ENCODE data around the gene WDR59. TPM values are rescaled to one million over a fixed set of nuclear protein-coding genes. Genes with fewer than 3 reads are reported as not detected.

The WDR59 gene
- total and polyA plus RNA-seq, 2 donors (not counting 1 experiment from before 2014, with no cell fraction given), result 52.6 to 127 TPM

DNA sequence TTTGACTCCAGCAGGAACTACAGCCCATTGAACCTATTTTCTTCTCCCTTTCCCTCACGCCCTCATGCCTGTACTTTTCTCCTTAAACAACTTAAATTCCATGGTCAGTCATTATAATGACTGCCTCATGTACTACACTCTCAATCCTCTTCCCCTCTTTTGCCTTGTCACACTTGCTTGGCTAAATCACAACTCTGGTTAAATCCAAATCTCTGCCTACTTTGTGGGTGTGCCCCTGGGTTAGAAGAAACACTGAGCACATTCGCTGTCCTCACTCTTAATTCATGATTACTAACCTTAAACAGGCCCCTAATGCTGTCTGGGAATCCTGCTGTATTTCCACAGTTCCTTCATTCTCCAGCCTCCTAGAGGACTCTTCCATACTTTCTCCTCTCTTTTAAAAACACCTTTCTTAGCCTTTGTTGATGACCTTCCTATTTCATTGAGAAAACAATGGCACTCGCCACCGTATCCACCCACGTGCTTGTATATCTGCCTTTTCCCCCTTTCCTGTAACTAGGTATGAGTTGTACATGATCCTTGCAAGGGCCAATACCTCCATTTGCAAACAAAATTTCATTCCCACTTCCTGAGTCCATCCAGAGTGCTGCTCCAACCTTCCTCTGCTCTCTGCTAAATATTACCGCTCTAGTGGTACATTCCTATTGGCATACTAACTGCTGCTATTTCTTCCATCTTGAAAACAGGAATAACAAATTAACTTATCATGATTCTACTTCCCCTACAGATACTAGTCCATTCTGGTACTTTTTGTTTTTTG is 42.8 kb upstream of the WDR59 start:
- H4K20me1 ChIP-seq (ENCODE audit: control insufficient read depth, insufficient read depth, low read length, poor library complexity, severe bottlenecking), result no peaks in the 10 kb centered on the region
- H3K36me3 ChIP-seq (replicated peaks in 1 of 2; ENCODE audit: control extremely low read depth in 1 of 2, control insufficient read depth in 1 of 2, extremely low read depth in 1 of 2, insufficient read depth in 2 of 2, low read length in 1 of 2), result no peaks in the 10 kb centered on the region
- POLR2A ChIA-PET, result no interaction called here
- ATAC-seq (ENCODE audit: low read depth) (no peak), DNase-seq (no peak)
- H3K4me3 Mint-ChIP-seq, result no peak overlapping the region
- H3K4me2 ChIP-seq (replicated peaks; ENCODE audit: low read depth, low read length, poor library complexity, severe bottlenecking), result no peak overlapping the region
- CTCF ChIA-PET, result interaction anchor here (0.6 kb wide), 1 partner anchor 619 kb away, joined by 5 read pairs; no protein-coding TSS in a partner anchor
- no peaks in the 10 kb centered on the region for H3K79me2 ChIP-seq (ENCODE audit: control insufficient read depth, insufficient read depth, low read length)
- no peaks in the 10 kb centered on the region for H3K4me1 ChIP-seq (ENCODE audit: control insufficient read depth in 2 of 2, insufficient read depth in 2 of 2, low read length in 2 of 2)
- no peak overlapping the region for H3K27ac Mint-ChIP-seq
- TF ChIP-seq EZH2 (IDR thresholded peaks at IDR 0.05; ENCODE audit: borderline replicate concordance, insufficient read depth, low read depth, low read length, poor library complexity, severe bottlenecking), result no peak
- TF ChIP-seq, protein P1, sequence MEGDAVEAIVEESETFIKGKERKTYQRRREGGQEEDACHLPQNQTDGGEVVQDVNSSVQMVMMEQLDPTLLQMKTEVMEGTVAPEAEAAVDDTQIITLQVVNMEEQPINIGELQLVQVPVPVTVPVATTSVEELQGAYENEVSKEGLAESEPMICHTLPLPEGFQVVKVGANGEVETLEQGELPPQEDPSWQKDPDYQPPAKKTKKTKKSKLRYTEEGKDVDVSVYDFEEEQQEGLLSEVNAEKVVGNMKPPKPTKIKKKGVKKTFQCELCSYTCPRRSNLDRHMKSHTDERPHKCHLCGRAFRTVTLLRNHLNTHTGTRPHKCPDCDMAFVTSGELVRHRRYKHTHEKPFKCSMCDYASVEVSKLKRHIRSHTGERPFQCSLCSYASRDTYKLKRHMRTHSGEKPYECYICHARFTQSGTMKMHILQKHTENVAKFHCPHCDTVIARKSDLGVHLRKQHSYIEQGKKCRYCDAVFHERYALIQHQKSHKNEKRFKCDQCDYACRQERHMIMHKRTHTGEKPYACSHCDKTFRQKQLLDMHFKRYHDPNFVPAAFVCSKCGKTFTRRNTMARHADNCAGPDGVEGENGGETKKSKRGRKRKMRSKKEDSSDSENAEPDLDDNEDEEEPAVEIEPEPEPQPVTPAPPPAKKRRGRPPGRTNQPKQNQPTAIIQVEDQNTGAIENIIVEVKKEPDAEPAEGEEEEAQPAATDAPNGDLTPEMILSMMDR (IDR thresholded peaks at IDR 0.05), result no peak
- intact Hi-C loops (cut with micrococcal nuclease), result no loop called here
- peaks cover 0 to 1% (median 0%) of the 10 kb centered on the region in 3 donors for H3K9me3 ChIP-seq (ENCODE audit: control extremely low read depth in 1 of 3, control insufficient read depth in 2 of 3, insufficient read depth in 1 of 3, low read length in 2 of 3)
- no peak overlapping the region for H3K27ac ChIP-seq (ENCODE audit: low read length in 2 of 2)
- H3K9me3 Mint-ChIP-seq (ENCODE audit: insufficient read depth), result no peaks in the 10 kb centered on the region
- no peak overlapping the region for H3K4me3 ChIP-seq (ENCODE audit: control extremely low read depth in 1 of 5, extremely low read depth in 1 of 5, insufficient read depth in 1 of 5, low read depth in 2 of 5, low read length in 4 of 5)
- H3K9ac ChIP-seq (ENCODE audit: low read length), result no peak overlapping the region
- 98% methylated on average over 3 of the region's 6 CpGs for WGBS (ENCODE audit: insufficient coverage)
- H3K4me1 Mint-ChIP-seq, result peaks cover 8% of the 10 kb centered on the region
- no peaks in the 10 kb centered on the region for H3K27me3 ChIP-seq (replicated peaks in 1 of 4; ENCODE audit: control extremely low read depth in 1 of 4, control insufficient read depth in 3 of 4, insufficient read depth in 4 of 4, low read length in 3 of 4)
- no peaks in the 10 kb centered on the region for H3K27me3 Mint-ChIP-seq
- H2AFZ ChIP-seq (ENCODE audit: insufficient read depth, low read depth, low read length, poor library complexity, severe bottlenecking), result no peak overlapping the region

DNA sequence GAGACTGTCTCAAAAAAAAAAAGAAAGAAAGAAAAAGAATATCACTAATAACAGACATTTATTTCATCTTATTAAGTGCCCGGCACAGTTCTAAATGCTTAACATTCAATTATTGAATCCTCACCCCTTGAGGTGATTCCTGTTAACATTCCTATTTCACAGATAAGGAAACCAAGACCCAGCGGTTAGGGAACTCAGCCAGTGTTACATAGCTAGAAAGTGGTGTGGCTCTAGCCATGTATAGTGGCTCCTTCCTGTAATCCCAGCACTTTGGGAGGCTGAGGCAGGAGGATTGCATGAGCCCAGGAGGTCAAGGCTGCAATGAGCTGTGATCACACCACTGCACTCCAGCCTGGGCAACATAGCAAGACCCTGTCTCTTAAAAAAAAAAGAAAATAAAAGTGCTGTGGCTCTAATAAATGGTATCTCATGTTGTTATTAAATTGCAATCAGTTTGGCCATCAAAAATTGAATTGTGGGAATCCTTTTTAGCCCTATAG is 42.0 kb upstream of the WDR59 start:
- no peaks in the 10 kb centered on the region for H3K36me3 ChIP-seq (replicated peaks in 1 of 2; ENCODE audit: control extremely low read depth in 1 of 2, control insufficient read depth in 1 of 2, extremely low read depth in 1 of 2, insufficient read depth in 2 of 2, low read length in 1 of 2)
- no peaks in the 10 kb centered on the region for H3K4me1 ChIP-seq (ENCODE audit: control insufficient read depth in 2 of 2, insufficient read depth in 2 of 2, low read length in 2 of 2)
- TF ChIP-seq EZH2 (IDR thresholded peaks at IDR 0.05; ENCODE audit: borderline replicate concordance, insufficient read depth, low read depth, low read length, poor library complexity, severe bottlenecking), result no peak
- TF ChIP-seq, protein P1 (IDR thresholded peaks at IDR 0.05), result no peak
- POLR2A ChIA-PET, result no interaction called here
- peaks cover under 1 to 2% (median 1%) of the 10 kb centered on the region in 3 donors for H3K9me3 ChIP-seq (ENCODE audit: control extremely low read depth in 1 of 3, control insufficient read depth in 2 of 3, insufficient read depth in 1 of 3, low read length in 2 of 3)
- Mint-ChIP-seq H3K27me3 (no peaks in the 10 kb centered on the region), H3K4me3 (no peak overlapping the region), H3K27ac (no peak overlapping the region), H3K9me3 (ENCODE audit: insufficient read depth) (no peaks in the 10 kb centered on the region), H3K4me1 (peaks cover 8% of the 10 kb centered on the region)
- no peak overlapping the region for H3K4me2 ChIP-seq (replicated peaks; ENCODE audit: low read depth, low read length, poor library complexity, severe bottlenecking)
- H3K9ac ChIP-seq (ENCODE audit: low read length), result no peak overlapping the region
- WGBS (ENCODE audit: insufficient coverage), result no CpG with 5 or more reads among the region's 2 CpGs
- H4K20me1 ChIP-seq (ENCODE audit: control insufficient read depth, insufficient read depth, low read length, poor library complexity, severe bottlenecking), result no peaks in the 10 kb centered on the region
- no peak for DNase-seq
- CTCF ChIA-PET, result interaction anchor here (0.6 kb wide), 1 partner anchor 620 kb away, joined by 5 read pairs; no protein-coding TSS in a partner anchor
- H3K27ac ChIP-seq (ENCODE audit: low read length in 2 of 2), result no peak overlapping the region
- H3K27me3 ChIP-seq (replicated peaks in 1 of 4; ENCODE audit: control extremely low read depth in 1 of 4, control insufficient read depth in 3 of 4, insufficient read depth in 4 of 4, low read length in 3 of 4), result no peaks in the 10 kb centered on the region
- no peak for ATAC-seq (ENCODE audit: low read depth)
- intact Hi-C loops (cut with micrococcal nuclease), result no loop called here
- H2AFZ ChIP-seq (ENCODE audit: insufficient read depth, low read depth, low read length, poor library complexity, severe bottlenecking), result no peak overlapping the region
- no peaks in the 10 kb centered on the region for H3K79me2 ChIP-seq (ENCODE audit: control insufficient read depth, insufficient read depth, low read length)
- H3K4me3 ChIP-seq (ENCODE audit: control extremely low read depth in 1 of 5, extremely low read depth in 1 of 5, insufficient read depth in 1 of 5, low read depth in 2 of 5, low read length in 4 of 5), result no peak overlapping the region
